NCI-H2107 (cell line): ENCODE measurements around the gene CHPF.

ENCODE experiments used
- DNase-seq: peaks from one replicate; lab custom pipeline; 2025; lab: John Stamatoyannopoulos, UW

CHPF gene, protein sequence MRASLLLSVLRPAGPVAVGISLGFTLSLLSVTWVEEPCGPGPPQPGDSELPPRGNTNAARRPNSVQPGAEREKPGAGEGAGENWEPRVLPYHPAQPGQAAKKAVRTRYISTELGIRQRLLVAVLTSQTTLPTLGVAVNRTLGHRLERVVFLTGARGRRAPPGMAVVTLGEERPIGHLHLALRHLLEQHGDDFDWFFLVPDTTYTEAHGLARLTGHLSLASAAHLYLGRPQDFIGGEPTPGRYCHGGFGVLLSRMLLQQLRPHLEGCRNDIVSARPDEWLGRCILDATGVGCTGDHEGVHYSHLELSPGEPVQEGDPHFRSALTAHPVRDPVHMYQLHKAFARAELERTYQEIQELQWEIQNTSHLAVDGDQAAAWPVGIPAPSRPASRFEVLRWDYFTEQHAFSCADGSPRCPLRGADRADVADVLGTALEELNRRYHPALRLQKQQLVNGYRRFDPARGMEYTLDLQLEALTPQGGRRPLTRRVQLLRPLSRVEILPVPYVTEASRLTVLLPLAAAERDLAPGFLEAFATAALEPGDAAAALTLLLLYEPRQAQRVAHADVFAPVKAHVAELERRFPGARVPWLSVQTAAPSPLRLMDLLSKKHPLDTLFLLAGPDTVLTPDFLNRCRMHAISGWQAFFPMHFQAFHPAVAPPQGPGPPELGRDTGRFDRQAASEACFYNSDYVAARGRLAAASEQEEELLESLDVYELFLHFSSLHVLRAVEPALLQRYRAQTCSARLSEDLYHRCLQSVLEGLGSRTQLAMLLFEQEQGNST

DNA sequence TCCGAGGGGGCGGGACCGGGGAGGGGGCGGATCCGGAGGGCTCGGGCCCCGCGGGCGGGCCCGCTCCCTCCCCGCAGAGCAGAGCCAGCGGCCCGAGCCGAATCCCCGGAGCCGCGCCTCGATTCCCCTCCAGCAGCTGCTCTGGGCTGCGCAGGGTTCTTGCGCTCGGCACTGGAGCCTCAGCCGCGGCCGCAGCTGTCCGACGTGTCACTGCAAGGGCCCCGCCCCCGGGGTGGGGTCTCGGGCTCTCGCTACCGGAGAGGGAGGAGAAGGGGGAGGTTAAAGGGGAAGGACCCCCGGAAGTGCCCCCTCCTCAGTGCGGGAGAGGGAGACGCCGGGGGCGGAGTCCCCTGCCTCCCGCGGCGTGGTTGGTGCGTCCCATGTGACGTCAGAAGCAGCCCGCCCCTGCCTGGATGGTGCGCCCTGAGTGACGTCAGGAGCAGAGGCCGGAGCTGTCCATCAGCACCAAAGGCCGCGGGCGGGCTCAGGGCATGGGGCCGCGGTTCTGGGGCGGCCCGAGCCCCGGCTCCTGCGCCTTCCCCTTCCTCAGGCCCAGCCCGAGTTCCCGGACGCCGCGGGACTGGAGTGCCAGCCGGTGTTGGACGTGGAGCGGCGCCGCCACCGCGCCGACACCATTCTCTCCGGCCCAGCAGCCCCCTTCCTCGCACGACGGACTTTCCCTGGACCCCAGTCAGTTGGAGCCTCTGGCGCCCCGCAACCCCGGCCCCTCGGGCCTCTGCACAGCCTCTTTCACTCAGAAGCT is at the start of gene CHPF, which contains the start of gene TMEM198:
TSS of gene CHPF (minus strand) at position 214 of the 763 bp plus-strand sequence. CDS start 271 bp downstream, outside the sequence.
TSS of gene TMEM198 (plus strand) at position 433 of the 763 bp plus-strand sequence. CDS start 700 bp downstream, outside the sequence.
- peak; percentile 95 for DNase-seq

DNA sequence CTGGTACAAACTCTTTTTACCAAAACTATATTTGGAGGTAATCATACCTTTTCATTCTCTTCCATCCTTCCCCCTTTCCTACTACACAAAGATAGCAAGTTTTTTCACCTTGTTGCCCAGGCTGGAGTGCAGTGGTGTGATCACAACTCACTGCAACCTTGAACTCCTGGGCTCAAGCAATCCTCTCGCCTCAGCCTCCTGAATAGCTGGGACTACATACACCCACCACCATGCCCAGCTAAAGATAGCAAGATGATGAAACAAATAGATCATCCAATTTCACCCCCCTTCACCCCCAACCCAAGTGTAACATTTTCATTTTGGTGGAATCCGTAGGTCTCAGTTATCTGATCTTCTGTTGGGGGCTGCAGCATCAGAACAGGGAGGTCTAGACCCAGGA is 49.5 kb upstream of the CHPF start:
- DNase-seq = no peak

DNA sequence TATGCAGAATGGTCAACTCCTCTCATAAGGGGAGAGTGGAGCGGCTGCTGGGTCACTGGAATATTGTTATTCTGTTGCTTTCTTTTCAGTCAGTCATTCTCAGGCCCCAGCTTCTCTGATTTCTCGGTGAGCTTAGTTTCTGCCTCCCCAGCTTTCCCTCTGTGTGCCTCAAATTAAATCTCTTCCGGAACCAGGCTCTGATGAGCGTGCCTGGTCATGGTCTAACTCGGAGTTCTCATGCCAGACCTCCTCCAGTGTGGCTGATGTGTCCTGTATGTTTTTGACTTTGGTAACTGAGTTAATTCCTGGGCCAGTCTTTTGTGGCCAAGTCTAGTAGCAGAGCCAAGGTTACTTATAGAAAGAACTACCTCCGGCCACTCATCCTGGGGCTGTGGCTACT is 49.1 kb upstream of the CHPF start:
- DNase-seq = no peak

DNA sequence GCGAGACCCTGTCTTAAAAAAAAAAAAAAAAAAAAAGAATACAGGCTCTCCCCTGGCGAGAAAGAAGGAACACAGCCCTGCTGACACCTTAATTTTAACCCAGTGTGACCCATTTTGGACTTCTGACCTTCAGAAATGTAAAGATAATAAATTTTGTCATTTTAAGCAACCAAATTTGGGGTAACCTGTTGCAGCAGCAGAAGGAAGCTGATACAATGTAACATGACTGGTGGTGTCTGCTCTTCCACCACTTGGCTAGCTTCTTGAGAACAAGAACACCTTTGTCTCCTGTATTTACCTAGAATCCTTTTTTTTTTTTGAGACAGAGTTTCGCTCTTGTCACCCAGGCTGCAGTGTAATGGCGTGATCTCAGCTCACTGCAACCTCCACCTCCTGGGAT is 47.5 kb upstream of the CHPF start:
- DNase-seq = no peak

DNA sequence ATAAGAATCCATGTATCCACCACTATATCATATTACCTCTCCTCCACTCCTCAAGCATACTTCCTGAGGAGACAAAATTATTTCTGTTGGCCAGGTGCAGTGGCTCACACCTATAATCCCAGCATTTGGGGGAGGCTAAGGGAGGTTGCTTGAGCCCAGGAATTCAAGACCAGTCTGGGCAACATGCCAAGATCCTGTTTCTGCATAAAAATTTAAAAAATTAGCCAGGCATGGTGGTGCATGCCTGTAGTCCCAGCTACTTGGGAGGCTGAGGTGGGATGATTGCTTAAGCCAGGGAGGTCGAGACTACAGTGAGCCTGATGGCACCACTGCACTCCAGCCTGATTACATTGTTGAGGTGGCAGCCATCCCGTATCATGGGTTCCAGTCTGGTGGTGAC is 37.7 kb upstream of the CHPF start:
- no peak for DNase-seq

DNA sequence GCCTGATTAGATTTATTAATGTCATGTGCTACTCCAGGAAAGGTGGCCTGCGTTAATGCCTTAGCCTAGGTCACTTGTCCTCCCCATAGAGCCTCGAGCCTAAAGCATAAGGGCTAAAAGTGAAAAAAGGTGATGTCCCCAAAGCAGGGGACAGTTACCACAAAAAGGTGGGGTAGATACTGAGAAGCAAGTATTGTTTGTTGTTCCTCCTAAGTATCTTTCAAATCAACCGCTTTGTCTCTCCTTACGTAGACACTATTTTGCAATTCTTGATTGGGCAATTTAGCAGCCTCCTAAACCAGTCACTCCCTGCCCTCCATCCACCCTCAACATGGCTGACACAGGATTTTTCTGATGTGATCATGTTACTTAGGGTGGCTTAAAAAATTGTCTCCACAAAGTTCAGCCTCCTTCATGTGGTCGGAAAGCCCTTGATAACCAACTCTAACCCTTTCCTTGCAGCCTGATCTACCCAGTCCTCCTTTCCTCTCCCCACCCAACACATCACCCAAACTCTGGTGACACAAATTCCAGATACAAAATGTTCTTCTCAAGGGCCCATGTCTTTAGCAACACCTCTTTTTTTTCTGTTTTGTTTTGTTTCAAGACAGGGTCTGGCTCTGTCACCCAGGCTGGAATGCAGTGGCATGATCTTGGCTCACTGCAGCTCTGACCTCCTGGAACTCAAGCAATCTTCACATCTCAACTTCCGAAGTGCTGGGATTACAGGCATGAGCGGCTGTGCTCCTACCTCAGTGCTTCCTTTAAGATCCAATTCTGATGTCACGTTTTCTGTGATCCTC is 35.4 kb upstream of the CHPF start:
- DNase-seq = no peak

DNA sequence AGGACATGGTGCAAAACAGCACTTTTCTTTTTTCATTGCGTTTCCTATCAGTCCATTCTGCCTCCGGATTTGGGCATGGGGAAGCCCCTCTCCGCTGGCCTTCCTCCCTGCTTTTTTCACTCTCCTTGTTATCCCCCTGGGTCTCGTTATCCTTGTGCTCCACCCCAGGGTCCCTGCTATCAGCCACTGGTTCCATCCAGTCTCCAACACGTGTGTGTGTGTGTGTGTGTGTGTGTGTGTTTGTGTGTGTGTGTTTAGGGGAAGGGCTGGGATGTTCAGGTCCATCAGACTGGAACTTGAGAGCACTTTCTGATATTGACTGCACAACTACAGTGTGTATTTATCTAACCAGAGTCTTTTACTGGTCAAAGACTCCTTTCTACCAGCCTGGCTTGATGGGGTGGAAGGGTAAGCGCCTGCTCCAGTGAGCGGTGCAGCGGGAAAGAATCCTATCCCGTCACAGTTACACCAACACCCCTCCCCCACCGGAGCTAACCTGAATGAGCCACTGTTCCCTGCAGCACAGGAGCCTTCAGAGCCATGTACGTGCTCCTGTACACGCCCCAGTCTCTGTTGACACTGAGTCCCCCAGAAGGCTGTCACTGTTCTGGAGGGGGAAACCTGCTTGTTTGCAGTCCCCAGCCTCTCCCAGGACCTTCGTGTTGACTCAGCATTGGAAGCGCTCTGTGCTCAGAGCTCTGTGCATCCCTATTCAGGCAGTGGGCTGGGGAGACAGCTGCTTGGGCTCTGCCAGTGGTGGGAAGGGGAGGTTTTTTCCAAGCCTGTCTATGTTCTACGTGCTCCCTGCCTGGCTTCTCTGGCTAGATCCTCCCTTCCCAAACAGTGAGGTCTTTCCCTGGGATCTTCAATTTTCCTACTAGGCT is 33.1 kb upstream of the CHPF start:
- peak; percentile 28 for DNase-seq

DNA sequence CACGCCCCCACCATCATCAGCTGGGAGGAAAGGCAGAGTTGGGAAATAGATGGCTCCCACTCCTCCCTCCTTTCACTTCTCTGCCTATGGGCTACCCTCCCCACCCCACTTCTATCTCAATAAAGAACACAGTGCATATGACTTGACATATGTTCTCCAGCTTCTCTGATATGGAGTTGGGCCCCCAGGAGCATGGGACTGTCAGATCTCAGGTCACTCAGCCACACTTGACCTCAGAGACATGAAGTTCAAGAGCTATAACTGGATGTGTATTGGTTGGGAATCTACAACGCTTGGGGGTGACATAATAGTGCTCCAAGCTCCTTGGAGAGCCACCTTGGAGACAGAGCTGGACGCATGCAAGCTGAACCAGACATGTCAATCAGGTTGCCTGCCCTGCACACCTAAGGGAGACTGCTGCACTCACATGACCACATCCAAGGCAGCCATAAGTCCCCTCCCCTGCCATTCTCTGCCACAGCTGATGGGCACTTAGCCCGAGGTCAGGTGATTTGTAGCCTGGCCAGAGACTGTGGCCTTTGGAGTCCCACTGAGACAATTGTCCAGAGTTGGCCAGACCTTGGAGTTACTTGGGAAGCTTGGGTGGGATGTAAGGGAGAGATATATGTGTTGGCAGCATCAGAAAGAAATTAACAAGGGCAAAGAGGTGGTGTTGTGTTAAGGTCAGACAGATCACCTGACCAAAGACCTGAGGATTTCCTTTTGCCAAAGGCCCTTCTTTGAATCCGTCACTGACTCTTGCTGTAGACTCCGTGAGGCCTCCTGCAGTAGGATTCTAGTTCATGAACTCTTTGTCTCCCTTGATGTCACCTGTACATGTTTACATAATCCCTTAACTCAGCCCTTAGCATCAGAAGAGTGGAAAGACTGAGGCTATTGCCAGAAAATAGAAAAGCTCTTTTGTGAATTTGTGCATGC is 32.2 kb upstream of the CHPF start:
- DNase-seq = no peak

DNA sequence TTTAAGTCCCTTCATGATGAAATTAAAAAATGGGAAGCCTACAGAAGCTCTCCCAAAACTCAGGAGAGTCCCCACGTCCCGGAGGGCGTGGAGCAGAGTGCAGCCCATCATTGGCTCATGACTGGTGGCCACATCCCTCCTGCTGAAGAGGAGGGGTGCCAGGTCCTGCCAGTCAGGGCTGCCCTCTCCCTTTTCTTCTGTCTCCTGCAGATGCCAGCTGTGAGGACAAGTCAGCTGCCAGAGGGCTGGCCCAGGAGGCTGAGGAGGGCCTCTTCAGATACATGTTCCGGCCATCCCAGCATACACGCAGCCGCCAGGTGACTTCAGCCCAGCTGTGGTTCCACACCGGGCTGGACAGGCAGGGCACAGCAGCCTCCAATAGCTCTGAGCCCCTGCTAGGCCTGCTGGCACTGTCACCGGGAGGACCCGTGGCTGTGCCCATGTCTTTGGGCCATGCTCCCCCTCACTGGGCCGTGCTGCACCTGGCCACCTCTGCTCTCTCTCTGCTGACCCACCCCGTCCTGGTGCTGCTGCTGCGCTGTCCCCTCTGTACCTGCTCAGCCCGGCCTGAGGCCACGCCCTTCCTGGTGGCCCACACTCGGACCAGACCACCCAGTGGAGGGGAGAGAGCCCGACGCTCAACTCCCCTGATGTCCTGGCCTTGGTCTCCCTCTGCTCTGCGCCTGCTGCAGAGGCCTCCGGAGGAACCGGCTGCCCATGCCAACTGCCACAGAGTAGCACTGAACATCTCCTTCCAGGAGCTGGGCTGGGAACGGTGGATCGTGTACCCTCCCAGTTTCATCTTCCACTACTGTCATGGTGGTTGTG is 31.1 kb upstream of the CHPF start:
- no peak for DNase-seq

DNA sequence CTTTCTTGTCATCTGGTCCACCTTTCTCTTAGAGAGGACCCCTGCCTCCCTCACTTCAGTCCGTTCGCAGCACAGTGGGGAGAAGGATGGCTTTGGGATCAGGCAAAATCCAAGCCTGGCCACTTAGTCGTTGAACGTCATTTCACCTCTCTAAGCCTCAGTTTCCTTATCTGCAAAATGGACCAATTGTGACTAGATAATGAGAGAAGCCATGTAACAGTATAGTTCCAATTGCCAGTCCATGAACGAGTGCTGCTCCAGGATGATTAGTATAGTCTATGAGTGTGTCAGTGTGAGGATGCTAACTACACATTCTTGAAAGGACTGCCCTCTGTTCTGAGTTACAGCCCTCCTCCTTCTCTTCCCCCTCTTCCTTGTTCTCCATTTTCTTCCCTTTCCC is 29.6 kb upstream of the CHPF start:
- DNase-seq = no peak

DNA sequence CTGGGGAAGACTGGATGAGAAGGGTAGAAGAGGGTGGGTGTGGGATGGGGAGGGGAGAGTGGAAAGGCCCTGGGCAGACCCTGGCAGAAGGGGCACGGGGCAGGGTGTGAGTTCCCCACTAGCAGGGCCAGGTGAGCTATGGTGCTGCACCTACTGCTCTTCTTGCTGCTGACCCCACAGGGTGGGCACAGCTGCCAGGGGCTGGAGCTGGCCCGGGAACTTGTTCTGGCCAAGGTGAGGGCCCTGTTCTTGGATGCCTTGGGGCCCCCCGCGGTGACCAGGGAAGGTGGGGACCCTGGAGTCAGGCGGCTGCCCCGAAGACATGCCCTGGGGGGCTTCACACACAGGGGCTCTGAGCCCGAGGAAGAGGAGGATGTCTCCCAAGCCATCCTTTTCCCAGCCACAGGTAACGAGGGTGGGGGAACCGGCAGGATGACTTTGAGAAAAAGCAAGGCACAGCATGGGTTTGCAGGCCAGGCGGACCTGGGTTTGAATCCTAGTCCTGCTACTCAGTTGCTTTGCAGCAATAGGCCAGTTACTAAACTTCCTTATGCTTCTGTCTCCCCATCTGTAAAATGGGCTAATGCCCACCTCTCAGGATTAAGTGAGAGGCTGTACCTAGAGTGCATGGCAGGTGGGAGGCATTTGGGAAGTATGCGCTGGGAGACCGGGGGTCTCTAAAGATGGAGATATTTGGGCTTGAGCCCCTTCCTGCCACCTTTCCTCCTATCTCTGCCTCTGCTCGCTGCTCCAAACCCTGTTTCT is 28.8 kb upstream of the CHPF start, which contains the start of gene INHA:
TSS of gene INHA (plus strand) at position 74 of the 765 bp plus-strand sequence. CDS start at position 139, 65 bp downstream.
- no peak for DNase-seq

DNA sequence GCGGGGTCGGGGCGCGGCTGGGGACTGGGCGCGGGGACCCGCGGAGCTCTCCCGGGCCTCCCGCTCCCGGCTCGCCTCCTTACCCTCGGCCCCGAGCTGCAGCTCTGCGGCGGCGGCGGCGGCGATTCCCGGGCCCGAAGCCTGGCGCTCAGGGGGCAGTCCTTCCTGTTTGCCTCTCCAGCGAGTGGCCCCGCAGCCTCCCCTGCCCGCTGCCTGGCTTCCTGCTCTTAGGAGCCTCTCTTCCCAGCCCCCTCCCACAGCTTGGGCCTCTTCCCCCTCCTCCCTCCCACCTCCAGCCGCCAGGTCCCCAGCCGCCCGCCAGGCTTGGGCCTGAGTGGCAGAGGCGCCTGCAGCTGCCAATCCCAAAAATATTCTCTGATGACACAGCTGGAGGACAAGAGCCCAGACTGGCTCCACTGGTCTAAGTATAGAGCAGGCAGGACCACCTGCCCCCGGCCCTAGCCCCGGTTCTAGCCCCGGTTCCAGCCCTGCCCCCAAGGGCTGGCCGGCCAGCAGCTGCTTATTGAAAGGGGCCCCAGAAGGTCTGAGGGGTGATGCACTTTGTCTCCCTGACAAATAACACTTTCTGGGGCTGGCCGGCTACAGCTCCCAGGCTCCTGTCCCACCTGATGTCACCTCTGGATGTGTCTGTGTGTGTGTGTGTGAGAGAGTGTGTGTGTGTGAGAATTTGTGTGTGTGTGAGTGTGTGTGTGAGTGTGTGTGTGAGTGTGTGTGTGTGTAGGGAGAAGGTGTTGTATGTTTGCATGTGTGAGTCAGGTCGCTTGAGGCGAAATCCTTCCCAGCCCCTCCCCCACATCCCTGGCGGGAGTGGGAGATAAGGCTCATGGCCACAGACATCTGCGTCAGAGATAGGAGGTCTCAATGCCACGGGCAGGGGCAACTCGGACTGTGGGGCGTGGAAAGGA is 28.0 kb upstream of the CHPF start, which contains the start of gene OBSL1:
TSS of gene OBSL1 (minus strand) at position 229 of the 926 bp plus-strand sequence. CDS start 307 bp downstream, outside the sequence.
- peak; percentile 30 for DNase-seq

DNA sequence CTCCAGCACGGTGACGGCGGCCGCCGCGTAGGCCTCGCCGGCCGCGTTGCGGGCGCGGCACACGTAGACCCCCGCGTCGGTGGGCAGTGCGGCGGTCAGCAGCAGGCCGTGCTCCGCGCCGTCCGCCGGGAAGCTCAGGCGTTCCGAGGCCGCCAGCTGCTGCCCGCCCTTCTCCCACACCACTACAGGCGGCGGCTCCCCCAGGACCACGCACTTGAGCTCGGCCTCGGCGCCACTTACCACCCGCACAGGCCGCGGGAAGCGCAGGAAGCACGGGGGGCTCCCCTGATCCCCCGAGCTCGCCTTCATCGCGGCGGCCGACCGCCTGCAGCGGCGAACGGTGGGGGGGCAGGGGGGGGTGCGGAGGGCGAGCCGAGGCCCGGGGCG is 27.3 kb upstream of the CHPF start:
- DNase-seq = no peak

DNA sequence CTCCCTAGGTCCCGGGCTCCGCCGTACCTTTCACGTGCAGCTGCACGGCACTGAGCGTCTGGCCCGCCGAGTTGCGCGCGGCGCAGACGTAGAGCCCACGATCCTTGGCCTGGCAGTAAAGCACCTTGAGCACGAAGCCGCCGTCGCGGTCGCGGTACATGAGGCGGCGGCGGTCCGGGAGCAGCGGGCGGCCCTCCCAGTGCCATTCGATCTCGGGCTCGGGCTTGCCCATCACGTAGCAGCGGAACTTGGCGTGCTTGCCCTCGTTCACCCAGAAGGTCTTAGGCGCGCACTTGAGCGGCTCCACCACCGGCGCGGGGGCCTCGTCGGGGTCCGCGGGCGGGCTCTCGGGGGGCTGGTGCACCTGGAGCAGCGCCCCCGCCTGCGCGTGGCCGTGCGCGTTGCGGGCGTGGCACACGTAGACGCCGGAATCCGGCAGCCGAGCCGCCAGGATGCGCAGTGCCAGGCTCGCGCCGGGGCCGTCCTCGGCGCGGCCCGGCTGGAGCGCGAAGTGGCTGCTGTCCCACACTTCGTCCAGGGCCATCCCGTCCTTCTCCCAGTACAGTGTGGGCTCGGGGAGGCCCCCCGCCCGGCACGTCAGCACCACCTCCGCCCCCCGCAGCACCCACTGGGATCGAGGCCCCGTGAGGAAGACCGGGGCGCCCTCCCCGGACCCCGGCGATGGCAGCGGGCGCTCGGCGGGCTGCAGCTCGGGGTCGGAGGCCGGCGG is 26.8 kb upstream of the CHPF start:
- DNase-seq = no peak

DNA sequence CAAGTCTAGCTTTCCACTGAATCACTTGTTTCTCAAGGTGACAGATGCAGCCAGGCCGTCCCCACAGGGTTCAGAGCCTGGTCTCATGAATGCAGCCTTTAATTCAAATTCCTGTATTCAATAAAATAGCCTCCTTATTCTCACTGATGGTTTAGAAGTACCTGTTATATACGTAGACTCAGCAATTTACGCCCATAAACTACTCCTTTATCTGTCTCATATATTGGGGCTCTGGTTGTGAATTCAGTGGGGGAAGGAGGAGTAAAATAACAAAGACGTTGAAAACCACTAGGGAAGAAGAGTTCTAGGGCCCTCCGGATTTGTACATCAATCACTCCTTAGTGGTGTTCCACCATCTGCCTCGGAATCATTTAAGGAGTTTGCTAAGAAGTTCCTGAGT is 26.0 kb upstream of the CHPF start:
- DNase-seq = no peak

DNA sequence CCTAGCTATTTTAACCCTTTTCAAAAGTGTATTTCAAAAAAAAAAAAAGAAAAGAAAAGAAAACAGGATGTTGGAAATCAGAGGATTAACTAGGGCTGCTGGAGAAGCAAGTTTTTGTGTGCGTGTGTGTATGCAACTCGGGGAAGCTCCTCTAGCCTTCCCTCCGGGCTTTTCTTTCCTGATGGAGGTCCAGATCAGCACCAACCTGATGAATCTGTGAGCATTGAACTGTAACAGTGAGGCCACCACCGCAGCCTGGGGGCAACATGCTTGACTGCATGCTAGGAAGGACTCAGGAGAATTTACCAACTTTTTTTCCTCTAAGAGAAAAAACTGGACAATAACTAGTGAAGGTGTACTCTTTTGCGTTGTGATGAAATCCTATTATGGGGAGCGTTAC is 25.4 kb upstream of the CHPF start:
- DNase-seq = no peak
